HL-60 (cell line): ENCODE data around the gene CTAGE9.

Source experiments
- DNase-seq, 2 experiments: peaks; one replicate each; pipeline ENCODE4 v3.0.0-alpha.2; 2010 to 2020; ENCODE audit warnings: low read depth in 1 of 2, low spot score in 1 of 2
- H3K27ac ChIP-seq: fragments of 250-450 bp; sonication (Bioruptor Pico); replicated peaks from 2 replicates; pipeline ENCODE4 v1.5.1; 2020; ENCODE audit warnings: mild to moderate bottlenecking, moderate library complexity
- H3K27me3 ChIP-seq: fragments of 250-450 bp; sonication (Bioruptor Pico); 2 replicates; pipeline ENCODE4 v1.5.1; 2021; ENCODE audit warnings: mild to moderate bottlenecking, moderate library complexity; ENCODE audit not compliant: insufficient read depth, poor library complexity, severe bottlenecking
- H3K4me3 ChIP-seq: replicated peaks from 2 replicates; pipeline ENCODE4 v1.5.1; 2011; ENCODE audit warnings: mild to moderate bottlenecking, control low read depth, low read length; ENCODE audit not compliant: insufficient read depth
- CTCF ChIP-seq: IDR thresholded peaks from one replicate; pipeline ENCODE4 v1.5.1; 2011; ENCODE audit warnings: low read length, control low read depth, inconsistent platforms; ENCODE audit not compliant: insufficient read depth
- GABPA ChIP-seq: IDR thresholded peaks from 2 replicates; pipeline ENCODE4 v1.6.1; 2012; ENCODE audit warnings: low read depth
- POLR2AphosphoS5 ChIP-seq: IDR thresholded peaks from 2 replicates; pipeline ENCODE4 v1.6.1; 2012; ENCODE audit warnings: low read depth
- REST ChIP-seq: IDR thresholded peaks from 2 replicates; pipeline ENCODE4 v1.6.1; 2012; ENCODE audit warnings: low read depth; ENCODE audit not compliant: insufficient replicate concordance
- SPI1 ChIP-seq: IDR thresholded peaks from 2 replicates; pipeline ENCODE4 v1.6.1; 2012; ENCODE audit warnings: low read depth, mild to moderate bottlenecking, borderline replicate concordance

The CTAGE9 gene

GRCh38 chr6:131747821-131748353 is 37.1 kb upstream of the CTAGE9 start:
- no peak for DNase-seq
- Histone ChIP-seq H3K27ac (no peak overlapping the region), H3K4me3 (no peak overlapping the region), H3K27me3 (no peaks in the 10 kb centered on the region)
- no peak for TF ChIP-seq REST
- TF ChIP-seq GABPA: no peak
- TF ChIP-seq SPI1: no peak
- TF ChIP-seq POLR2AphosphoS5: no peak
- no peak for TF ChIP-seq CTCF

DNA sequence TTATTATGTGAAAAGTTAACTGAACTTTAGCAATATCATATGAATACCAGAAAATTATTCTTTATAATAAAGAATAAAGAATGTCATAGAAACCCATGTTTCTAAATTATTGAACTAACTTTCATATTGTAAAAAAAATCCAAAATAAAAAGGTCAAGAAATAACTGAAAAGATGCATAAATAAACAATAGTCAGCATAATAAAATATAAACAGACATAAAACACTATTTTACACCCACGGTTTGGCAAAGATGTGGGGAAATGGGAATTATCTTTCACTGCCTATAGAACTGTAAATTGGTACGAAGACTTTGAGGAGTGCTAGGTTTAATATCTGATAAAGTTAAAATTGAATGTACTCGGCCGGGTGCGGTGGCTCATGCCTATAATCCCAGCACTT is 34.7 kb upstream of the CTAGE9 start:
- DNase-seq: no peak
- H3K4me3 ChIP-seq: no peak overlapping the region
- no peak overlapping the region for H3K27ac ChIP-seq
- TF ChIP-seq CTCF (no peak), SPI1 (no peak), GABPA (no peak), POLR2AphosphoS5 (no peak), REST (no peak)
- H3K27me3 ChIP-seq: no peaks in the 10 kb centered on the region

- Histone ChIP-seq H3K27ac (no peak overlapping the region), H3K4me3 (no peak overlapping the region), H3K27me3 (no peaks in the 10 kb centered on the region)
- DNase-seq: no peak
- no peak for TF ChIP-seq GABPA
- no peak for TF ChIP-seq REST
- TF ChIP-seq CTCF: no peak
- TF ChIP-seq POLR2AphosphoS5: no peak
- no peak for TF ChIP-seq SPI1
Measured at GRCh38 chr6:131744432-131745287, 33.8 kb upstream of the CTAGE9 start.
